HL-60 (cell line): ENCODE data around the gene CCN2.

Source experiments
- CTCF ChIP-seq: IDR thresholded peaks from one replicate; pipeline ENCODE4 v1.5.1; 2011; ENCODE audit warnings: low read length, control low read depth, inconsistent platforms; ENCODE audit not compliant: insufficient read depth
- GABPA ChIP-seq: IDR thresholded peaks from 2 replicates; pipeline ENCODE4 v1.6.1; 2012; ENCODE audit warnings: low read depth
- POLR2AphosphoS5 ChIP-seq: IDR thresholded peaks from 2 replicates; pipeline ENCODE4 v1.6.1; 2012; ENCODE audit warnings: low read depth
- TF ChIP-seq, protein P1 (sequence below): IDR thresholded peaks from 2 replicates; pipeline ENCODE4 v1.6.1; 2012; ENCODE audit warnings: low read depth; ENCODE audit not compliant: insufficient replicate concordance

- TF ChIP-seq CTCF (no peak), POLR2AphosphoS5 (no peak), GABPA (no peak)
- TF ChIP-seq, protein P1, sequence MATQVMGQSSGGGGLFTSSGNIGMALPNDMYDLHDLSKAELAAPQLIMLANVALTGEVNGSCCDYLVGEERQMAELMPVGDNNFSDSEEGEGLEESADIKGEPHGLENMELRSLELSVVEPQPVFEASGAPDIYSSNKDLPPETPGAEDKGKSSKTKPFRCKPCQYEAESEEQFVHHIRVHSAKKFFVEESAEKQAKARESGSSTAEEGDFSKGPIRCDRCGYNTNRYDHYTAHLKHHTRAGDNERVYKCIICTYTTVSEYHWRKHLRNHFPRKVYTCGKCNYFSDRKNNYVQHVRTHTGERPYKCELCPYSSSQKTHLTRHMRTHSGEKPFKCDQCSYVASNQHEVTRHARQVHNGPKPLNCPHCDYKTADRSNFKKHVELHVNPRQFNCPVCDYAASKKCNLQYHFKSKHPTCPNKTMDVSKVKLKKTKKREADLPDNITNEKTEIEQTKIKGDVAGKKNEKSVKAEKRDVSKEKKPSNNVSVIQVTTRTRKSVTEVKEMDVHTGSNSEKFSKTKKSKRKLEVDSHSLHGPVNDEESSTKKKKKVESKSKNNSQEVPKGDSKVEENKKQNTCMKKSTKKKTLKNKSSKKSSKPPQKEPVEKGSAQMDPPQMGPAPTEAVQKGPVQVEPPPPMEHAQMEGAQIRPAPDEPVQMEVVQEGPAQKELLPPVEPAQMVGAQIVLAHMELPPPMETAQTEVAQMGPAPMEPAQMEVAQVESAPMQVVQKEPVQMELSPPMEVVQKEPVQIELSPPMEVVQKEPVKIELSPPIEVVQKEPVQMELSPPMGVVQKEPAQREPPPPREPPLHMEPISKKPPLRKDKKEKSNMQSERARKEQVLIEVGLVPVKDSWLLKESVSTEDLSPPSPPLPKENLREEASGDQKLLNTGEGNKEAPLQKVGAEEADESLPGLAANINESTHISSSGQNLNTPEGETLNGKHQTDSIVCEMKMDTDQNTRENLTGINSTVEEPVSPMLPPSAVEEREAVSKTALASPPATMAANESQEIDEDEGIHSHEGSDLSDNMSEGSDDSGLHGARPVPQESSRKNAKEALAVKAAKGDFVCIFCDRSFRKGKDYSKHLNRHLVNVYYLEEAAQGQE = no peak
These were observed 2.2 kb downstream of the CCN2 start for GRCh38 chr6:131948692-131949619.
